HG02623 (cell line): Measurements from ENCODE around the gene STK32C.
"Not testable (repeated sequence)": the region's sequence is repeated elsewhere in the genome, so short reads cannot be mapped to it uniquely, and the experiment has no call there.

Source experiments
- ATAC-seq: cut with Tn5 transposase; IDR thresholded peaks from one replicate; pipeline ENCODE4 v1.9.1; 2021; ENCODE audit warnings: moderate library complexity; ENCODE audit not compliant: unreplicated experiment

STK32C gene

DNA sequence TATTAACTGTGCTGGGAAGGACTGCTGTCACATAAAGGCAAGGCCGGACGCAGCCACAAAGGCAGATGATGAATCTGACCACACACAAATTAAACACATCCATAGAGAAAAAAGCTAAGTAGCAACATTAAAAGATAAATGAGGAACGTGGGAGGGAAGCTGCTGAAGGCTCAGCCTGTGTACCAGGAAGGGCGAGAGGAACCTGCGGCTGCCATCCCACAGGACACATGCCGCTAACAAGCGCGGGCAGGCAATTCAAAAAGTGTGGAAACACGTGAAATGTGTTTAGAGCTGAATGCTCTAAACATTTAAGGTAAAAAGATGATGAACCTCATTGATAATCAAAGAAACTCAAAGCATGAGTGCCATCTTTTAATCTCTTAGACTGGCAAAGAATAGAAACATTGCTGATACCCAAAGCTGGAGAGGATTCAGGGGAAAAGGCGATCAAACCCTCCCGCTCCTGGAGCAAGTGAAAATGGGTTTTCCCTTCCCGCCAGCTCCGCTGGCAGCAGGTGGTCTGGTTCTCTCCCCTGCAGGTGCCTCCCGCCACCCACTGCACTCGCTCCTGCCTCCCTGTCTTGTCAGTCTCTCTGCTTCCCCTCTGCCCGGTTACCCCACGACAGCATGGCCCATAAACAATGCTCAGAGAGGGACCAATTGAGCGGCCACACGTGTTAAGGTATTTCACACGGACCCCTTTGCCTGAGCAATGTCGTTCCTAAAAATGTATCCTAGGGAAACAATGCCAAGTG lies 4.2 kb downstream of the STK32C start:
- ATAC-seq, result no peak

- no peak for ATAC-seq
Observed at GRCh38 chr10:132302421-132303310, 5.1 kb downstream of the STK32C start.

DNA sequence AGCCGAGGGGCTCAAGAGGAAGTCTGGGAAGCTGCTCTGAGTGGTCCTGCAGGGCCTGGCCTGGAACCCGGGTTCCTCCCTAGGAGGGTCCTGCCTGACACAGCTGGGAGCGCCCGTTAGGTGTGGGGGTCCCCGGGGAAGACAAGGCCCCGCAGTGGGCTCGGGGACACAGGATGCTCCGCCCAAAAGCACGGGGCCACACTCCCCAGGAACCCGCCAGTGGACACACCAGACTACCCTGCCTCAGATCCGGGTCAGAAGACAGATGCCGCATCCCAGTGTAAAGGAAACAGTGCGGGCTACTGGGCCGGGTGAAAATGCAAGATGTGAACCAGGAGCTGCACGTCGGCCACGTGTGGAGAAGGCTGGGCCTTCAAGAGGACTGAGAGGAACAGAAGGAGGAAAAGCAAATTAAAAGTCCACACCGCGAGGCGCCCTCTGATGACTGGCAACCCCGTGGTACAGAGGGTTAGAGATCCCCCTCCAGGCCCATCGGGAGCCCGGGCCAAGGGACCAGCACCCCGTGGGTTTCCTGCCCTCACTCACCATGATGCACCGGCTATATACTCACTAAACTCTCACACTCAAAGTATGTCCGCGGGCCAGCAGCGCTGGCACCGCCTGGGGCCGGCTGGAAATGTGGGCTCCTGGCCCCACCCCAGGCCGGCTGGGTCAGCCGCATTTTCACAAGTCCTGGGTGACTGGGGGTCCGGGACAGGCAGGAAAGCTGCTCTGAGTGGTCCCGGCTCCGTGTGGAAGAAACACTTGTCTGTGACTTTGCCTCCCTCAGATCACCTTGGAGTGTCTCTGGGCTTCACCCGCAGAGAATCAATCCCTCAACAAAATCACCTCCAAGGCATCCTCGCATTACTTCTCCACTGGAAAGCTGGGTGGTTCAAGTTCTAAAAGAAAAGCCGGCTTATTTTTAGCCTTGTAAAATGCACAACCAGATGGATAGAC lies 6.1 kb downstream of the STK32C start:
- ATAC-seq, result no peak

- ATAC-seq, result no peak
Observed at GRCh38 chr10:132300582-132300981, 7.2 kb downstream of the STK32C start.

- ATAC-seq, result no peak
Observed at GRCh38 chr10:132299371-132300336, 8.1 kb downstream of the STK32C start.

GRCh38 chr10:132298038-132298881 lies 9.5 kb downstream of the STK32C start:
- ATAC-seq, result no peak

- no peak for ATAC-seq
Observed at GRCh38 chr10:132297526-132297925, 10.2 kb downstream of the STK32C start.

GRCh38 chr10:132296666-132297443 lies 10.9 kb downstream of the STK32C start:
- no peak for ATAC-seq

- not testable (repeated sequence) for ATAC-seq
Observed at GRCh38 chr10:132295481-132295880, 12.3 kb downstream of the STK32C start.

GRCh38 chr10:132294561-132295318 lies 13.0 kb downstream of the STK32C start:
- no peak for ATAC-seq

- ATAC-seq, result no peak
Observed at GRCh38 chr10:132293813-132294520, 13.8 kb downstream of the STK32C start.

- ATAC-seq, result no peak
Observed at GRCh38 chr10:132293201-132293812, 14.4 kb downstream of the STK32C start.

GRCh38 chr10:132292287-132293200 lies 15.2 kb downstream of the STK32C start:
- no peak for ATAC-seq

GRCh38 chr10:132291826-132292225 lies 15.9 kb downstream of the STK32C start:
- ATAC-seq, result no peak

- no peak for ATAC-seq
Observed at GRCh38 chr10:132290631-132291030, 17.1 kb downstream of the STK32C start.
